Smooth muscle cell of the umbilical artery (primary cell): ENCODE results near the gene CBX4. TPM values are rescaled to one million over a fixed set of nuclear protein-coding genes. Genes with fewer than 3 reads are reported as not detected.

Experiments used
- total RNA-seq: library from RNA; depleted of rRNA; stranded (reverse); fragments of >200 nt; gene quantifications from 2 replicates; pipeline ENCODE4 v1.2.3, GENCODE V29; 2014

The CBX4 gene
- total RNA-seq, result 12.8 and 13.1 TPM in 2 replicates

DNA sequence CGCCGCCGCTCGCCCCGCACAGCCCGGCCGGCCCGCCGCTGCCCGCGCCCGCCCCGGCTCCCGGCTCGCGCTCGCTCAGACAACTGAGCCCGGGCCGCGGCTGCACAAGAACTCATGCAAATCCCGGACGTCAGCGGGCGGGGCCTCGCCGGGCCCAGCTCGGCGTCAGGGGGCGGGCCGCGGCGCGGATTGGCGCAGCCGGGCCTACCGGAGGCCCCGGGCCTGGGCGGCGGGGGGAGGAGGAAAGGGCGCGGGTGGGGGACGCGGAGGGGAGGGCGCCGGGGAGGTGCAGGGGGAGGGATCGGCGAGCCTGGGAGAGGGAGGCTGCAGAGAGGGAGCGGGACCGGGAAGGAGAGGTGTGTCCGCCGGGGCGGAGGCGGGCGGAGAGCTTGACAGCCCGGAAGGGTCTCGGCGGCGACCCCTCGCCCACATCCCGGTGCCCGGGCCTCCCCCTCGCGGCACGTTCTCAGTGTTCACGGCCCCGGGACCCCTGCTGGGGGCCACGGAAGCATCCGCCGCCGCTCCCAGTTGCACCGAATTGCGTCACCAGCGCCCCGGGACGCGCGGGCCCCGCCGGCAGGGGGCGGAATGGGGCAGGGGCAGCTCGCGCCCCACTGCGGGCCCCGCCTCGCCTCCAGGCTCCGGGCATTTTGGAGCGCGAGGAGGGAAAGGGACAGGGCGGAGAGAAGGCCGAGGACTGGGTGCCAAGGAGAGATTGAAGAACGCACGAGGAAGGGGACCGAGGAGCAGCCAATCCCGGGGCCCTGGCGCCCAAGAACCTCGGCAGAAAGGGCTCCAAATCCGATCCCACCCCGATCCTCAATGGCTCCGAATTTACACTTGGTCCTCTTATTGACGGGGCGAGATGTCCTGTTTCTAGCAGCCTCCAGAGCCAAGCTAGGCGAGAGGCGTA, at the start of gene CBX4:
TSS of gene CBX4 (minus strand) at position 85 of the 913 bp plus-strand sequence. CDS start 189 bp downstream, outside the sequence.

DNA sequence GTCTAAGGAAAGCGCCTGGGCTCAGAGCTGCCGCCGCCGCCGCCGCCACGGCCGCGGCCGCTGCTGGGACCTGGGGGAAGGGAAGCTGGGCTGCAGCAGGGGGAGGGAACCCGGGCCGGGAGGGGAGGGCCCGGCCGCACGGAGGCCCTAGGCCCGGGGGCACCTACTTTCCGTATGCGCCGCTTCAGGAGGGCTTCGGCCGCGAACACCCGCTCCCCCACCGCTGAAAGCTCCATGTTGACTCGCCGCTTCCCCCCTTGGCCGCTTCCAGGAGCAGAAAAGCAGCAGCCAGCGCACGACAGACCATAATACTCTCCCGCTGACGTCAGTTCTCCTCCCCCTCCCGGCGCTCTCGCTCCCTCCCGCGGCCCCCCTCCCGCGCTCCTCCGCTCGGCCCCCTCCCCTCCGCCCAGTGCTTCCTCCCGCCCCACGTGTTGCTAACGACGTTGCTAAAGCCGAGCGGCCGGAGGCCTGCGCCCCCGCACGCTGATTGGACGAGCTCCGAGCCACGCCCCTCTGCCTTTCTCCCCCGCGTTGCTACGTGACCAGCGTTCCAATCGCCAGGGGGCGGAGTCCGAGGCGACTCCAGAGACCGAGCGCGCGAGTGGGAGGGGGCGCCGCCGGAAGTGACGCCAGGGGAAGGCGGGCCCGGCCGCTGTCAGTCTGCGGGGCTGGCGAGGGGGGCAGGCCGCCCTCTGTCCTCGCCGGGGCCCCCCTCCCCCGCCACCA, 42.3 kb downstream of the CBX4 start, which contains the start of gene CBX8:
TSS of gene CBX8 (minus strand) at position 315 of the 729 bp plus-strand sequence. CDS start at position 236, 79 bp downstream.

Other genes with a start within 250 kb of the CBX4 start
- gene RBFOX3, start 228.4 kb downstream of the CBX4 start, total RNA-seq, result not detected in 2 replicates
- gene ENPP7, start 108.5 kb downstream of the CBX4 start, total RNA-seq, result not detected in 2 replicates
- 0.89 and 3.8 TPM in 2 replicates for gene CBX2, start 61.3 kb downstream of the CBX4 start, total RNA-seq
- 3.6 and 5.6 TPM in 2 replicates for gene CBX8, start 42.4 kb downstream of the CBX4 start, total RNA-seq
- gene TBC1D16, start 196.4 kb upstream of the CBX4 start, total RNA-seq, result 38.3 and 63.0 TPM in 2 replicates
- 2.5 and 5.6 TPM in 2 replicates for gene CCDC40, start 197.2 kb upstream of the CBX4 start, total RNA-seq